ENCODE results near the gene TBCC.
"Not testable (repeated sequence)": the region's sequence is repeated elsewhere in the genome, so short reads cannot be mapped to it uniquely, and the experiment has no call there.

The TBCC gene

GRCh38 chr6:42745640-42746462, at the start of gene TBCC:
TBCC (minus strand) TSS chr6:42746103; CDS start chr6:42746073, 30 bp downstream.
- peak; percentile 47 for DNase-seq

- no peak for DNase-seq
Observed at GRCh38 chr6:42795651-42796050, 49.7 kb upstream of the TBCC start.

- DNase-seq, result no peak
Observed at GRCh38 chr6:42791706-42792320, 45.9 kb upstream of the TBCC start.

- no peak for DNase-seq
Observed at GRCh38 chr6:42790549-42791181, 44.8 kb upstream of the TBCC start.

- DNase-seq, result no peak
Observed at GRCh38 chr6:42788671-42789070, 42.8 kb upstream of the TBCC start.

GRCh38 chr6:42787063-42787472, 41.2 kb upstream of the TBCC start:
- no peak for DNase-seq

GRCh38 chr6:42786525-42786985, 40.7 kb upstream of the TBCC start:
- no peak for DNase-seq

GRCh38 chr6:42784717-42785498, 39.0 kb upstream of the TBCC start:
- no peak for DNase-seq

- no peak for DNase-seq
Observed at GRCh38 chr6:42783876-42784642, 38.2 kb upstream of the TBCC start.

- no peak for DNase-seq
Observed at GRCh38 chr6:42783177-42783875, 37.4 kb upstream of the TBCC start.

- no peak for DNase-seq
Observed at GRCh38 chr6:42782689-42783176, 36.8 kb upstream of the TBCC start.

- DNase-seq, result no peak
Observed at GRCh38 chr6:42781796-42782688, 36.1 kb upstream of the TBCC start, which contains the start of gene BICRAL. BICRAL (plus strand) TSS chr6:42782052; CDS start chr6:42822023, 39,971 bp downstream.

- DNase-seq, result no peak
Observed at GRCh38 chr6:42781546-42781795, 35.6 kb upstream of the TBCC start.

- no peak for DNase-seq
Observed at GRCh38 chr6:42779521-42779920, 33.6 kb upstream of the TBCC start.

GRCh38 chr6:42778122-42778521, 32.2 kb upstream of the TBCC start:
- no peak for DNase-seq

- no peak for DNase-seq
Observed at GRCh38 chr6:42777126-42777822, 31.4 kb upstream of the TBCC start.

GRCh38 chr6:42774821-42775487, 29.1 kb upstream of the TBCC start:
- DNase-seq, result not testable (repeated sequence)

GRCh38 chr6:42774201-42774600, 28.3 kb upstream of the TBCC start:
- no peak for DNase-seq

- DNase-seq, result no peak
Observed at GRCh38 chr6:42771741-42772100, 25.8 kb upstream of the TBCC start.
